NCI-H2081 (cell line): ENCODE results near the gene COQ4.

Experiments used
- DNase-seq, 2 experiments: peaks; one replicate each; lab custom pipeline; 2025; lab: John Stamatoyannopoulos, UW

The COQ4 gene

GRCh38 chr9:128372784-128373183 lies 50.1 kb downstream of the COQ4 start:
- no peak for DNase-seq

DNA sequence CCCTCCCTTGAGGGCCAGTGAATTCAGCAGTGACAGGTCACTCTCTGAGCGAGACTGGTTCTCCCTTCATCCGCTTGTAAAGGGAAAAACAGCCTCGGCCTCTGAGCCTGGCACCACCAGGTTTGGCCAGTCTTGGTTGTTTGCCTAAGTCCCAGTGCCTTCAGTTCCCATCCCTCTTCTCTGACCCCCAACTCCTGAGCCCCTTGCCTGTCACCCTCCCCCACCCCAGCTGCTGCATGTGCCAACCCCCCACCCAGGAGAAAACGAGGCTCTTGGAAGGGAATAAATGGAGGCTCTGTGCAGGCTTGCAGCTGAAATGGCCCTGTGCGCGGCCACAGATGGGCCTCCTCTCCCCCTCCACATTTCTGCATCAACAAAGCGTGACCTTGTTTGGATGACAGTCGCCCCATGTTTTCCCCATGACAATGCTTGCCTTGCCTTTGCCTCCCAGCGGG lies 51.6 kb downstream of the COQ4 start:
- no peak for DNase-seq

DNA sequence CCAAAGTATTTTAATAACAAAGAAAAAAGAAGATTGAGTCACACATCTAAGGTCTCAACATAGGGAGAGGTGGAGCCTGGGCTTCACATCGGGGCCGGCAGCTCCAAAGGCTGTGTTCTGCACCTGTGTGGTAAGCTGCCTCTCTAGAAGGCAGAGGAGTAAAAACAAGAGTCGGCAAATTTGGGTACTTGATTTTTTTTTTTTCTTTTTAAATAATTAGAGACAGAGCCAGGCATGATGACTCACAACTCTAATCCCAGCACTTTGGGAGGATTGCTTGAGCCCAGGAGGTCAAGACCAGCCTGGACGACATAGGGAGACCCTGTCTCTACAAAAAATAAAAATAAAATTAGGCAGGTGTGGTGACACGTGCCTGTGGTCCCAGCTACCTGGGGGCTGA lies 53.2 kb downstream of the COQ4 start:
- DNase-seq: no peak

GRCh38 chr9:128382261-128382660 lies 59.6 kb downstream of the COQ4 start:
- no peak for DNase-seq

DNA sequence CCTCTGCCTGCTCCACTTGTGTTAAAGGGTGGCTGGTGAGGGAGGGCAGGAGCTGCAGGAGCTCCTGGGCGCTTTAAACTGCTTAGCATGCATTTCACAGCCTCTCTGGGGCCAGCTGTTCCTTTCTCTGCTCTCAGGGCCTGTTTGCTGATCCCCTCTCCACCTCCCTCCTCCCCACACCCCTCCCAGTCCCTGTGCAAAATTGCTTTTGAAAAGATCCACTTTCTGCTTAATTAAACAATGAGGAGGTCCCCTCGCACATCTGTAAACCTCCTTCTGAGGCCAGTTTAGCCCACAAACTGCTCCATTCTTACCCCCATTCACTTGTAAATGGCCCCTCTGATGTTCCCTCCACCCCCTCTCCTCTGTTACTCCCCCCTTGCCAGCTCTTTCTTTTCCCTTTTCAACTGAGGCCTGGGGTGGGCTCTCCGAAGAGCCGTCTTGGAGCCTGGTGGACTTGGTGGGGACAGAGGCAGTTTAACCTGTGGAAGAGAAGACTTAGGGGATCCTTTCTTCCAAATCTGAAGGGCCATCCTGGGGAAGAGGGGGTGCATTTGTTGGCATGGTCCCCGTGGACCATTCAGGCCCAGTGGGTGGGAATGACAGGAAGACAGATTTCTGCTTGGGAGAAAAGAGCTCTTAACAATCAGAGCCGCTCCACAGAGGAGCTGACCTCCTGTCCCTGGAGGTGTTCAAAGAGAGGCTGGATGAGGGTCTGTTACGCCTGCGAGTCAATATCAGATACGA lies 60.5 kb downstream of the COQ4 start:
- DNase-seq: no peak
